K562 (cell line): ENCODE results near the gene CDT1.

ENCODE experiments used
- ATF2 ChIP-seq: sonication (generic); formaldehyde crosslinking; IDR thresholded peaks from 2 replicates; pipeline ENCODE4 v1.8.1; 2022; ENCODE audit warnings: missing genetic modification reagents
- EP400 ChIP-seq: fragments of 450-650 bp; IDR thresholded peaks from 2 replicates; pipeline ENCODE4 v1.6.1; 2017; ENCODE audit warnings: antibody characterized with exemption, mild to moderate bottlenecking, moderate library complexity
- ERF ChIP-seq: fragments of 450-650 bp; formaldehyde crosslinking; IDR thresholded peaks from 2 replicates; pipeline ENCODE4 v1.4.0; 2020; ENCODE audit warnings: mild to moderate bottlenecking, mixed read lengths
- ETV6 ChIP-seq, 3 experiments: fragments of 150-350 bp in 1 of 3; sonication (generic) in 1 of 3; formaldehyde crosslinking in 1 of 3; IDR thresholded peaks; 2 replicates each; pipeline versions ENCODE4 v1.6.1 to v1.8.0; 2014 to 2022; ENCODE audit warnings: borderline replicate concordance in 2 of 3, low read depth in 2 of 3, antibody characterized with exemption in 1 of 3, low read length in 1 of 3, mild to moderate bottlenecking in 1 of 3, missing genetic modification reagents in 1 of 3
- GTF2F1 ChIP-seq: IDR thresholded peaks from 2 replicates; pipeline ENCODE4 v1.6.1; 2011; ENCODE audit warnings: low read depth, low read length, improper control_type of control experiment
- JUNB ChIP-seq: fragments of 450-650 bp; formaldehyde crosslinking; conservative IDR thresholded peaks from 2 replicates; pipeline ENCODE4 v1.4.0; 2020; ENCODE audit warnings: mild to moderate bottlenecking
- KLF13 ChIP-seq: fragments of 450-650 bp; IDR thresholded peaks from 2 replicates; pipeline ENCODE4 v1.6.1; 2016; ENCODE audit warnings: missing genetic modification characterization, low read depth, mild to moderate bottlenecking, missing compliant biosample characterization, moderate library complexity, borderline replicate concordance
- NFXL1 ChIP-seq: fragments of 450-650 bp; formaldehyde crosslinking; IDR thresholded peaks from 2 replicates; pipeline ENCODE4 v1.4.0; 2021; ENCODE audit warnings: mild to moderate bottlenecking
- ZNF133 ChIP-seq: fragments of 250-450 bp; sonication (Bioruptor Pico); IDR thresholded peaks from 2 replicates; pipeline ENCODE4 v1.4.0; 2020; ENCODE audit warnings: mild to moderate bottlenecking
- ZNF274 ChIP-seq: IDR thresholded peaks from 2 replicates; pipeline ENCODE4 v1.6.1; 2011; ENCODE audit warnings: low read depth, mild to moderate bottlenecking, low read length, moderate library complexity, borderline replicate concordance
- ZNF384 ChIP-seq: IDR thresholded peaks from 2 replicates; pipeline ENCODE4 v1.6.1; 2012; ENCODE audit warnings: low read depth, low read length, improper control_type of control experiment
- TF ChIP-seq, protein P1 (sequence below), 3 experiments: IDR thresholded peaks in 2 of 3; conservative IDR thresholded peaks in 1 of 3; 2 replicates each; pipeline ENCODE4 v1.5.1; 2011 to 2012; ENCODE audit warnings: low read length in 3 of 3, mild to moderate bottlenecking in 3 of 3, control low read depth in 2 of 3, improper control_type of control experiment in 1 of 3, inconsistent platforms in 1 of 3, low read depth in 1 of 3, mixed read lengths in 1 of 3, moderate library complexity in 1 of 3; ENCODE audit not compliant: insufficient read depth in 2 of 3

- TF ChIP-seq KLF13 (tag) = no peak
- no peak for TF ChIP-seq ZNF384
- TF ChIP-seq, protein P1, sequence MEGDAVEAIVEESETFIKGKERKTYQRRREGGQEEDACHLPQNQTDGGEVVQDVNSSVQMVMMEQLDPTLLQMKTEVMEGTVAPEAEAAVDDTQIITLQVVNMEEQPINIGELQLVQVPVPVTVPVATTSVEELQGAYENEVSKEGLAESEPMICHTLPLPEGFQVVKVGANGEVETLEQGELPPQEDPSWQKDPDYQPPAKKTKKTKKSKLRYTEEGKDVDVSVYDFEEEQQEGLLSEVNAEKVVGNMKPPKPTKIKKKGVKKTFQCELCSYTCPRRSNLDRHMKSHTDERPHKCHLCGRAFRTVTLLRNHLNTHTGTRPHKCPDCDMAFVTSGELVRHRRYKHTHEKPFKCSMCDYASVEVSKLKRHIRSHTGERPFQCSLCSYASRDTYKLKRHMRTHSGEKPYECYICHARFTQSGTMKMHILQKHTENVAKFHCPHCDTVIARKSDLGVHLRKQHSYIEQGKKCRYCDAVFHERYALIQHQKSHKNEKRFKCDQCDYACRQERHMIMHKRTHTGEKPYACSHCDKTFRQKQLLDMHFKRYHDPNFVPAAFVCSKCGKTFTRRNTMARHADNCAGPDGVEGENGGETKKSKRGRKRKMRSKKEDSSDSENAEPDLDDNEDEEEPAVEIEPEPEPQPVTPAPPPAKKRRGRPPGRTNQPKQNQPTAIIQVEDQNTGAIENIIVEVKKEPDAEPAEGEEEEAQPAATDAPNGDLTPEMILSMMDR (IDR thresholded peaks at IDR 0.05 in 2 of 3, conservative IDR thresholded peaks at IDR 0.05 in 1 of 3; ENCODE audit: insufficient read depth in 2 of 3, low read depth in 1 of 3, low read length in 3 of 3) = no peak
- TF ChIP-seq ATF2 (CRISPR knock-in tag) = no peak
- TF ChIP-seq ETV6 (IDR thresholded peaks at IDR 0.05; ENCODE audit: borderline replicate concordance in 1 of 2, low read depth in 2 of 2, low read length in 1 of 2) = no peak
- TF ChIP-seq ETV6 (CRISPR knock-in tag; IDR thresholded peaks at IDR 0.05; ENCODE audit: borderline replicate concordance) = no peak
- TF ChIP-seq GTF2F1 = no peak
- no peak for TF ChIP-seq NFXL1 (CRISPR knock-in tag)
- TF ChIP-seq EP400 = no peak
- no peak for TF ChIP-seq JUNB (CRISPR knock-in tag)
- no peak for TF ChIP-seq ZNF274
- TF ChIP-seq ERF = no peak
- no peak for TF ChIP-seq ZNF133 (CRISPR knock-in tag)
Measured at GRCh38 chr16:88835383-88835782, 31.8 kb downstream of the CDT1 start.
